Left colon (tissue), 2 donors: Measurements from ENCODE around the gene CCDC54. TPM values are rescaled to one million over a fixed set of nuclear protein-coding genes. Genes with fewer than 3 reads are reported as not detected.

ENCODE experiments used
- ATAC-seq: fragments of 200-7000 bp; cut with Tn5 transposase; one replicate; pipeline ENCODE4 v1.9.1; 2020; ENCODE audit warnings: mild to moderate bottlenecking, moderate library complexity
- DNase-seq, 2 donors: peaks; one replicate each; pipeline ENCODE4 v3.0.0-alpha.2; 2020
- intact Hi-C, 2 donors: fragments of 100-400 bp; cut with DNase I in 1 of 2; cut with micrococcal nuclease in 1 of 2; formaldehyde crosslinking; loops; one replicate each; pipeline versions ENCODE4 v1.11.2 to v1.14.0; 2022; cut with DNase I, micrococcal nuclease
- total RNA-seq, 2 donors: library from RNA; stranded (reverse); fragmentation: NEBNext Ultra II Directional; extraction: Animal tissue kit (Norgen Biotek cat#: 25700); gene quantifications; one replicate each; pipeline ENCODE4 v1.2.1, GENCODE V29; 2021
- donor health status: DM: no; HTN: no; CAD: no.
- donor health status: DM: yes; HTN: yes; CAD: no.

The CCDC54 gene
- total RNA-seq, 2 donors from 2014 or later, result not detected

- intact Hi-C loops, result no loop called here
- DNase-seq (no peak), ATAC-seq (peak; percentile 62)
These were observed 44.0 kb downstream of the CCDC54 start for GRCh38 chr3:107421170-107421792.

- no peak for DNase-seq
- intact Hi-C loops, result no loop called here
- no peak for ATAC-seq
These were observed 44.6 kb downstream of the CCDC54 start for GRCh38 chr3:107421881-107422280.

GRCh38 chr3:107425033-107425432, 47.8 kb downstream of the CCDC54 start:
- intact Hi-C loops, result no loop called here
- ATAC-seq, result no peak
- no peak for DNase-seq

- intact Hi-C loops, result no loop called here
- ATAC-seq (no peak), DNase-seq (no peak)
These were observed 49.0 kb downstream of the CCDC54 start for GRCh38 chr3:107426223-107426622.

Other genes starting within 250 kb of the CCDC54 start
- 10 to 100 TPM; 24.4 to 25.0 TPM for gene BBX, start 145.5 kb downstream of the CCDC54 start, total RNA-seq